Fibroblast of lung (primary cell): ENCODE data around the gene MUC13.

Source experiments
- EZH2 ChIP-seq: IDR thresholded peaks from 2 replicates; pipeline ENCODE4 v1.5.1; 2012; ENCODE audit warnings: low read length, control low read depth, mild to moderate bottlenecking; ENCODE audit errors: missing control alignments
- TF ChIP-seq, protein P1 (sequence below), 2 donors: IDR thresholded peaks in 1 of 2; conservative IDR thresholded peaks in 1 of 2; 1 replicate in 1 of 2; 2 replicates in 1 of 2; pipeline ENCODE4 v1.5.1; 2011 to 2012; ENCODE audit warnings: low read length in 2 of 2, control low read depth in 1 of 2, inconsistent platforms in 1 of 2, low read depth in 1 of 2, mild to moderate bottlenecking in 1 of 2

DNA sequence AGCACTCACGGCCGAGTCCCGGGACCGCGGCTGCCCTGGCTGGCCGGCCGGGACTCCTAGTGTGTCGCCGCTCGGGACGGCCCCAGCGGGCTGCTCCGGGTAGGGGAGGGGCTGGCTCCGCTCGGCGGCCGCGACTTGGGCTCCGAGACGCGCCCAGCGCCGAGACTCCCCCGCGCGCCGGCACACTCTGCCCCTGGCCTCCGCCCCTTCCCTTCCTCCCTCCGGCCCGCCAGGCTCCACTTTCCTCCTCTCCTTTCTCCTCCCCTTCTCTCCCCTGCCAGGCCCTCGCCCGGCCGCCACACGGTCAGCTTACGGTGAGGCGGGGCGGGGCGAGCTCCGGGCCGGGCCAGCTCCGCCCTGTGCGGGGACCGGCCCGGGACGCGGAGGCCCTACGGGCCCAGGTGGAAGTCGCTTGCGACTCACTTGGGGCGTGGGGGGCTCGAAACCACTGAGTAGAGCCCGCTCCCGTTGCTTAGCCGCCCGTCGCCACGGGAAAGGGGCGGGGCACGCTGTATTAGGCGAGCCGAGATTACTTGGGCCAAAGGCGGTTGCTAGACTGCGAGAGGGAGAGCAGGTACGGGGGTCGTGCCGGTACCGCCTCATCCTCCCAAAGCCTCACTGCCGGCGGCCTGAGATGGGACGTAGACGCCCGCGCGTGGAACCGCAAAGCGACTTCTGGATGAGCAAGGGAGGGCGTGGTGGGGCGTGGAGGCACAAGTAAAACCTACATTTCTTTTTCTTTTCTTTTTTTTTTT, 47.2 kb downstream of the MUC13 start, which contains the start of gene ITGB5:
- TF ChIP-seq, protein P1, sequence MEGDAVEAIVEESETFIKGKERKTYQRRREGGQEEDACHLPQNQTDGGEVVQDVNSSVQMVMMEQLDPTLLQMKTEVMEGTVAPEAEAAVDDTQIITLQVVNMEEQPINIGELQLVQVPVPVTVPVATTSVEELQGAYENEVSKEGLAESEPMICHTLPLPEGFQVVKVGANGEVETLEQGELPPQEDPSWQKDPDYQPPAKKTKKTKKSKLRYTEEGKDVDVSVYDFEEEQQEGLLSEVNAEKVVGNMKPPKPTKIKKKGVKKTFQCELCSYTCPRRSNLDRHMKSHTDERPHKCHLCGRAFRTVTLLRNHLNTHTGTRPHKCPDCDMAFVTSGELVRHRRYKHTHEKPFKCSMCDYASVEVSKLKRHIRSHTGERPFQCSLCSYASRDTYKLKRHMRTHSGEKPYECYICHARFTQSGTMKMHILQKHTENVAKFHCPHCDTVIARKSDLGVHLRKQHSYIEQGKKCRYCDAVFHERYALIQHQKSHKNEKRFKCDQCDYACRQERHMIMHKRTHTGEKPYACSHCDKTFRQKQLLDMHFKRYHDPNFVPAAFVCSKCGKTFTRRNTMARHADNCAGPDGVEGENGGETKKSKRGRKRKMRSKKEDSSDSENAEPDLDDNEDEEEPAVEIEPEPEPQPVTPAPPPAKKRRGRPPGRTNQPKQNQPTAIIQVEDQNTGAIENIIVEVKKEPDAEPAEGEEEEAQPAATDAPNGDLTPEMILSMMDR (conservative IDR thresholded peaks at IDR 0.05 in 1 of 2, IDR thresholded peaks at IDR 0.05 in 1 of 2; ENCODE audit: low read depth in 1 of 2, low read length in 2 of 2): no peak
- TF ChIP-seq EZH2: no peak
